GM12874 (cell line): ENCODE data around the gene NOS1.

Source experiments
- TF ChIP-seq, protein P1 (sequence below): IDR thresholded peaks from 2 replicates; pipeline ENCODE4 v1.5.1; 2011; ENCODE audit warnings: low read depth, mild to moderate bottlenecking, control low read depth, low read length, moderate library complexity; ENCODE audit not compliant: insufficient read depth

Gene NOS1

DNA sequence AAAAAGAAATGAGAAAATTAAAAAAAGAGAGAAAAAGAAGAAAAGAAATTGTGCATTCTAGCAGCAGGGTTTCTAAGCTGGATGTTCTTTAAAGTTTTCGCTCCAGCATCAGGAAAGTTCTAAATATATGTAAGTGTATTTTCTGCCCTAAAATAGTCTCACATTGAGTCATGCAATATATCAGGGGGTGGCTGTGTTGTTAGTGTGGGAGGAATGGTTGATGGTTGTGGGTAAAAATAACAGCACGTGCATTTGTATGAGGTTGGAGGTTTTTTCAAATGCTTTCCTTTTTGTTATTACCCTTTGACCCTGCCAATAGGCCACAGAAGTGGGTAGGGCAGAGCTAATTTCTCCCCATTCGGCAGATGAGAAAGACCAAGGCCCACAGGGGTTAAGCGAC lies 106.0 kb downstream of the NOS1 start:
- TF ChIP-seq, protein P1, sequence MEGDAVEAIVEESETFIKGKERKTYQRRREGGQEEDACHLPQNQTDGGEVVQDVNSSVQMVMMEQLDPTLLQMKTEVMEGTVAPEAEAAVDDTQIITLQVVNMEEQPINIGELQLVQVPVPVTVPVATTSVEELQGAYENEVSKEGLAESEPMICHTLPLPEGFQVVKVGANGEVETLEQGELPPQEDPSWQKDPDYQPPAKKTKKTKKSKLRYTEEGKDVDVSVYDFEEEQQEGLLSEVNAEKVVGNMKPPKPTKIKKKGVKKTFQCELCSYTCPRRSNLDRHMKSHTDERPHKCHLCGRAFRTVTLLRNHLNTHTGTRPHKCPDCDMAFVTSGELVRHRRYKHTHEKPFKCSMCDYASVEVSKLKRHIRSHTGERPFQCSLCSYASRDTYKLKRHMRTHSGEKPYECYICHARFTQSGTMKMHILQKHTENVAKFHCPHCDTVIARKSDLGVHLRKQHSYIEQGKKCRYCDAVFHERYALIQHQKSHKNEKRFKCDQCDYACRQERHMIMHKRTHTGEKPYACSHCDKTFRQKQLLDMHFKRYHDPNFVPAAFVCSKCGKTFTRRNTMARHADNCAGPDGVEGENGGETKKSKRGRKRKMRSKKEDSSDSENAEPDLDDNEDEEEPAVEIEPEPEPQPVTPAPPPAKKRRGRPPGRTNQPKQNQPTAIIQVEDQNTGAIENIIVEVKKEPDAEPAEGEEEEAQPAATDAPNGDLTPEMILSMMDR, result no peak

DNA sequence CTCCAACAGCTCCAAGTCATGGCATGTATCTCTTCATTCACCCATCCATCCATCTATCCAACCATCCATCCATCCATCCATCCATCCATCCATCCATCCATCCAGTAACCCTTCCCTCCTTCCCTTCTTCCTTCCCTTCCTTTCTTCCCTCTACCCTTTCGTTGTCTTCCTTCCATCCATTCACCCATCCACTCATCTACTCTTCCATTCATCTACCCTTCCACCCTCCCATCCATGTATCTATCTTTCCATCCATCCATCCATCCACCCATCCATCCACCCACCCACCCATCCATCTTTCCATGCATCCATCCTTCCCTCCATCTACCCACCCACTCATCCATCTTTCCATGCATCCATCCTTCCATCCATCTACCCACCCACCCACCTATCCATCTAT lies 117.9 kb downstream of the NOS1 start:
- TF ChIP-seq, protein P1, result no peak

DNA sequence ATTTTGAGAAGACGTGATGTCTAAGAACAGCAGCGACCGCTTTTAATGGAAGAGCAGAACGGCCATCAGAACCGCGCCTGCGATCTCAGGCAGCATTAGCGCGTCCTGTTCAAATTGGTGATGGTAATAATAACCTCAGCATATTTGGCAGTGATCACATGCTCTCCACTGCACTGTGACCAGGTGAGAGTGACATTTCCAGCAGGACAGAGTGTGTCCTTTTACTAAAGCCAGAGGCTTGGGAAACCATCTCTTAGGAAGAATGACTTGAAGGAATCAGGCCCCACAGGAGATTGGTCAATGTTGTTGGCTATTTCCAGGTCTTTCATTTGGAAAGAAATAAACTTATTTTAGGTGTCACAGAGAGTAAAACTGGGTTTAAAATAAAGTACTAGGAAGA lies 119.7 kb downstream of the NOS1 start:
- TF ChIP-seq, protein P1, result no peak

DNA sequence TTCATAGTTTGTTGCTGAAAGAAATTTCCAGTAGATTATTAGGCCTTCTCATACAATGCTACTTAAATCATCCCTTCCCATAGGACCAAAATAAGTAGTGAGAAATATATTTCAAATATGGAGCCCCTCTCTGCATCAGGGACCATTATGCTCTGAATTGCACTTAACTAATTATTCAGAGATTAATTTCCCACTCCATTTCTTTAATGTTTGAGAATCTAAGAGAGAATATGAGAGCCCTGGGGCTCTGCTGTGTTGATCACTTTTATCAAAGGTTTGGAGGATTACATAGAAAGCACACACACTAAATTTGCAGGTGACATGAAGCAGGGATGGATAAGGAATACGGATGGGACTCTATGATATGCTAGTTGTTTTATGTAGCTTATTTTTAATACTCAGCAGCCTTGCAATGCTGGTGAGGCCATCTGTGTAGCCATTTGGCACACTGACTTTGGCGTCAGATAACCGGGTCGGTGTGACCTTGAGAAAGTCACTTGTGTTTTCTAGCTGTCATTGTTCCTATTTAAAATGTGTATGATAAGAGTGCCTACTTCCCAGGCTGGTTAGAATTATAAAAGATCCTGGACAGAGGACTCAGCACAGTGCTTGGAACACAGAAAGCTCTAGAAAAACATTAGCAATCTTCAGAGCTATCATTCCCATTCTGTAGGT lies 121.2 kb downstream of the NOS1 start:
- TF ChIP-seq, protein P1, result no peak

DNA sequence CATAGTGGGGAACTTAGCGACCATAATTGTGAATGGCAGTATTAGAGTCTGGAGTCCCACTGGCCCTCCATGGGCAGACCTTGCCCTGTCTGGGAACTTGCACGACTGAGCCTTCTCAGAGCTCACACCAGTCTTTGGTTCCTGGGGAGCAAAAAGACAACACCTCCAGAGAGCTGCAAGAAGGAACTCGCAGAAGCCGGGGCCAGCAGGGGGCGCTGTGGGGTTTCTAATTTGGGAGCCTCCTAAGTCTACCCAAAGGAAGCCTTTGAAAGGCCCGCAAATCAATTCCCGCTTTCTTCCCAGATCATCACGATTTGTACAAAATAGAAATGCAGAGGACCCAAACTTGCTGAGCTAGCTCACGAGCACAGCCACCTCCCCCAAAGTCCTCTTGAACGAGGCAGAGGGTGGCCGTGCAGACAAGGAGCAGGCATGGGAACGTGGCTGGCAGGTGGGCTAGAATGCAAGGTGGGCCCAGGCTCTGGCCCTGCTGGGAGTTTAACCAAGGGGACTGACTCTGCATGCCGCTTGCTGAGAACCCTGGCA lies 124.9 kb downstream of the NOS1 start:
- TF ChIP-seq, protein P1, result peak; percentile 84

DNA sequence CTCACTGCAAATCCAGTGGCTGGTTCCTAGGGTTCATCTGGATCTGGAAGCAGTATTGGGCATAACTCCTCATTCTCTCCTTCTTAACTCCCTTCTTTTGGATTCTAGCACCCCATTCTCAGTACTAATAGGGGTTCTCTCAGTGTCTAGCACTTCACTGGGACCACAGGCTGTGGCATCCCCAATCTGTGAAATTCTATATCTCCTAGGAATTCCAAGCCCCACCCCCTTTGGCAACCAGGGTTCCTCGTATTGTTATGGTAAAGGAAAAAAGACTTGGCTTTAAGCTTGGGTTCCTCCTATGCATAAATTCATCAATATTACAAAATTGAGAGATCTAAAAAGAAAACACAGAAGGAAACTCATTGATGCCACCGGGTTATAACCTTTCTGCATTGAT lies 126.2 kb downstream of the NOS1 start:
- TF ChIP-seq, protein P1, result no peak

DNA sequence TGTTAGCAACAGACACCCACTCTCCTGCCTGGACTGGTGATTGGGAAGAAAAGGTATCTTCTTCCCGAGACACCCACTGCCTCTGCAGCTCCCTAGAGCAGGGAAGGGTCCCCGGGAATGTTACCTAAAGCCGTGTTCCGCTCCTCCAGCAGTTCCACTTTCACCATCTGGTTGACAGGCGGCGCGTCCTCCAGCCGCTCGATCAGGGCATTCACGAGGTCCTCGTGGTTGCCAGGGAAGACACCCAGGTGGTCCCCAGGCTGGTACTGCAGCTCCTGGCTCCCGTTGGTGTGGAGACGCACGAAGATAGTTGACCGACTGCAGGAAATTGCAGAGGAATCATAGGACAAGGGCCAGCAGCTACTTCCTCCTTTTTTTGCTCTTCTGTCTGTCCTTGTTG lies 127.0 kb downstream of the NOS1 start:
- TF ChIP-seq, protein P1, result no peak
